Endothelial cell of umbilical vein (primary cell): ENCODE measurements around the gene NDUFS6. TPM values are rescaled to one million over a fixed set of nuclear protein-coding genes. Genes with fewer than 3 reads are reported as not detected.

Experiments used
- BruUV-seq: library from RNA; stranded (reverse); fragments of 400-500 nt; replicated peaks from 2 replicates; lab custom pipeline; 2021; lab: Mats Ljungman, UMichigan
- CTCF ChIA-PET: fragments of 300-600, 350-600 bp; sonication (Branson Sonifier 250); formaldehyde crosslinking; loops from one replicate; lab custom pipeline; 2021; ENCODE audit warnings: antibody characterized with exemption, inconsistent platforms; lab: Charles Lee
- POLR2A ChIA-PET: fragments of 300-600, 350-600 bp; sonication (Branson Sonifier 250); formaldehyde crosslinking; loops from one replicate; lab custom pipeline; 2021; ENCODE audit warnings: antibody characterized with exemption, inconsistent platforms; lab: Charles Lee
- DNase-seq: peaks from one replicate; pipeline ENCODE4 v3.0.0-alpha.2; 2011; ENCODE audit warnings: low read depth, low spot score
- FAIRE-seq: peaks from 2 replicates; lab custom pipeline; 2011; peaks lifted over from hg19 to GRCh38; lab: Jason Lieb, UNC
- H2AFZ ChIP-seq: 2 replicates; pipeline ENCODE4 v1.6.0; 2012; ENCODE audit warnings: low read depth, low read length, control low read depth, inconsistent platforms
- H3K27ac ChIP-seq: 2 replicates; pipeline ENCODE4 v1.5.1; 2011; ENCODE audit warnings: low read depth, mild to moderate bottlenecking, control low read depth, low read length, moderate library complexity; ENCODE audit not compliant: insufficient read depth
- H3K27me3 ChIP-seq, 2 experiments: 2 replicates each; pipeline versions ENCODE4 v1.6.0 to v1.6.1; 2011; ENCODE audit warnings: low read length in 2 of 2, mixed read lengths in 1 of 2; ENCODE audit not compliant: control insufficient read depth in 2 of 2, insufficient read depth in 2 of 2
- H3K36me3 ChIP-seq, 2 experiments: 2 replicates in 1 of 2; 3 replicates in 1 of 2; pipeline ENCODE4 v1.5.1; 2011; ENCODE audit warnings: low read length in 2 of 2, mild to moderate bottlenecking in 1 of 2, moderate library complexity in 1 of 2; ENCODE audit not compliant: control insufficient read depth in 2 of 2, insufficient read depth in 2 of 2; ENCODE audit errors: extremely low read depth in 1 of 2
- H3K4me1 ChIP-seq: 3 replicates; pipeline ENCODE4 v1.5.1; 2011; ENCODE audit warnings: mild to moderate bottlenecking, low read length; ENCODE audit not compliant: control insufficient read depth, insufficient read depth; ENCODE audit errors: extremely low read depth
- H3K4me2 ChIP-seq: 2 replicates; pipeline ENCODE4 v1.6.1; 2011; ENCODE audit warnings: low read length, control low read depth, mixed read lengths; ENCODE audit not compliant: insufficient read depth
- H3K4me3 ChIP-seq, 3 experiments: fragments of 200-600 bp in 1 of 3; sonication (generic), shearing (Covaris generic) in 1 of 3; replicated peaks in 1 of 3; 2 replicates each; pipeline ENCODE4 v1.5.1; 2011 to 2016; ENCODE audit warnings: control low read depth in 3 of 3, low read length in 3 of 3, mild to moderate bottlenecking in 2 of 3, inconsistent platforms in 1 of 3, low read depth in 1 of 3, moderate library complexity in 1 of 3; ENCODE audit not compliant: insufficient read depth in 1 of 3
- H3K79me2 ChIP-seq: 2 replicates; pipeline ENCODE4 v1.6.0; 2012; ENCODE audit warnings: low read length, inconsistent platforms; ENCODE audit not compliant: control insufficient read depth, insufficient read depth
- H3K9ac ChIP-seq: replicated peaks from 2 replicates; pipeline ENCODE3; 2011; ENCODE audit warnings: low read length, control low read depth; ENCODE audit not compliant: insufficient read depth; ENCODE audit errors: extremely low read depth
- H3K9me1 ChIP-seq: replicated peaks from 3 replicates; pipeline ENCODE4 v1.6.0; 2011; ENCODE audit warnings: mild to moderate bottlenecking, low read length; ENCODE audit not compliant: control insufficient read depth, insufficient read depth; ENCODE audit errors: extremely low read depth
- H3K9me3 ChIP-seq: replicated peaks from 2 replicates; pipeline ENCODE4 v1.5.1; 2012; ENCODE audit warnings: low read length, inconsistent platforms; ENCODE audit not compliant: control insufficient read depth, insufficient read depth
- H4K20me1 ChIP-seq: replicated peaks from 2 replicates; pipeline ENCODE3; 2011; ENCODE audit warnings: mild to moderate bottlenecking, low read length; ENCODE audit not compliant: control insufficient read depth, insufficient read depth; ENCODE audit errors: extremely low read depth
- EZH2 ChIP-seq: IDR thresholded peaks from 2 replicates; pipeline ENCODE4 v1.6.1; 2012; ENCODE audit warnings: borderline replicate concordance, low read depth, mild to moderate bottlenecking, moderate library complexity, low read length, inconsistent platforms; ENCODE audit not compliant: severe bottlenecking
- FOS ChIP-seq: IDR thresholded peaks from 2 replicates; pipeline ENCODE4 v1.6.1; 2011; ENCODE audit warnings: mild to moderate bottlenecking, low read length, moderate library complexity, borderline replicate concordance; ENCODE audit not compliant: insufficient read depth
- GATA2 ChIP-seq: IDR thresholded peaks from 2 replicates; pipeline ENCODE4 v1.7.0; 2011; ENCODE audit warnings: low read depth, mild to moderate bottlenecking, moderate library complexity, mixed read lengths, low read length; ENCODE audit not compliant: insufficient read length, insufficient read depth
- JUN ChIP-seq: IDR thresholded peaks from 2 replicates; pipeline ENCODE4 v1.6.1; 2011; ENCODE audit warnings: borderline replicate concordance, low read depth; ENCODE audit not compliant: insufficient read length, insufficient read depth
- MYC ChIP-seq: IDR thresholded peaks from one replicate; pipeline ENCODE4 v1.6.1; 2011; ENCODE audit warnings: mild to moderate bottlenecking, low read depth, low read length
- POLR2A ChIP-seq: IDR thresholded peaks from 2 replicates; pipeline ENCODE4 v1.6.1; 2012; ENCODE audit warnings: low read depth, mild to moderate bottlenecking, control low read depth, low read length
- POLR2AphosphoS5 ChIP-seq: IDR thresholded peaks from 2 replicates; pipeline ENCODE4 v1.6.1; 2012; ENCODE audit warnings: low read depth, mild to moderate bottlenecking, control low read depth, low read length, moderate library complexity; ENCODE audit not compliant: insufficient read depth
- dilution Hi-C: fragments of 300-500 bp; cut with MboI; formaldehyde crosslinking; loops from one replicate; pipeline ENCODE4 v1.15.0; 2019; ENCODE audit warnings: low sequenced_read_pairs; ENCODE audit not compliant: extremely low pct_ligation_motif_present
- intact Hi-C: fragments of 100-400 bp; cut with micrococcal nuclease; formaldehyde crosslinking; loops from one replicate; pipeline ENCODE4 v1.10.0; 2022
- polyA plus RNA-seq, 4 experiments: library from polyadenylated mRNA; depleted of rRNA in 3 of 4; stranded (reverse) in 3 of 4; unstranded in 1 of 4; fragments of >200 nt; gene quantifications; 2 replicates each; pipeline versions ENCODE4 v1.2.1 to v1.2.3, GENCODE V29; 2011 to 2012; ENCODE audit warnings: missing spikeins in 1 of 4
- total RNA-seq: library from RNA; stranded (reverse); gene quantifications from 2 replicates; pipeline ENCODE4 v1.2.3, GENCODE V29; 2021
- TF ChIP-seq, protein P1 (sequence below), 2 donors: IDR thresholded peaks; 1 replicate in 1 of 2; 2 replicates in 1 of 2; pipeline ENCODE4 v1.5.1; 2011; ENCODE audit warnings: low read length in 2 of 2, mild to moderate bottlenecking in 2 of 2, moderate library complexity in 2 of 2, control low read depth in 1 of 2, inconsistent platforms in 1 of 2, low read depth in 1 of 2; ENCODE audit not compliant: insufficient read depth in 1 of 2; ENCODE audit errors: extremely low read depth in 1 of 2
- TF ChIP-seq, protein P2 (sequence below): IDR thresholded peaks from 2 replicates; pipeline ENCODE4 v1.6.1; 2011; ENCODE audit not compliant: insufficient read depth, insufficient read length

NDUFS6 gene
- total and polyA plus RNA-seq, 2 donors (not counting 3 experiments of a cell fraction or from before 2014, with no cell fraction given): 42.5 to 127 TPM

DNA sequence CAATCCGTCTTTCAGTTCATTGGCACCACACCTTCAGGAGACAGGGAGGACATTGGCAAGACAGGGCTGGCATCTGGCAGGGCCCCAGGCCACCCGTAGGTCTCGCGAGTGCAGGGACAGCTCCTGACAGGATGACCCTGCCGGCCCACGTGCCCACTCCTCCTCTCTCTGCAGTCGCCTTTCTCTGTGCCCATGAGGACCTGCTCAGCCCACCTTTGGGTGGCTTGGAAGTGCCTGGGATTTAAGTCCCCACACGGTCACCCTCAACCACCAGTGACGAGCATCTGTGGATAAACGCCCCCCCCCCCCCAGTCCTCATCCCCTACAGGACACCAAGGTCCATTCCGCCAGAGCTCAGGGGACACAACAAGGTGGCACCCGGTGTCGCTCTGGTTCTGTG is 5.7 kb upstream of the NDUFS6 start:
- H3K4me2 ChIP-seq: no peak overlapping the region
- dilution Hi-C loops: no loop called here
- peaks cover 4 to 14% of the 10 kb centered on the region in 2 experiments for H3K36me3 ChIP-seq
- H2AFZ ChIP-seq: no peak overlapping the region
- H3K27ac ChIP-seq: no peak overlapping the region
- no peaks in the 10 kb centered on the region for H3K27me3 ChIP-seq
- H3K4me3 ChIP-seq: no peak overlapping the region
- no peaks in the 10 kb centered on the region for H4K20me1 ChIP-seq
- H3K9me3 ChIP-seq: no peaks in the 10 kb centered on the region
- CTCF ChIA-PET: no interaction called here
- peaks cover 30% of the 10 kb centered on the region for H3K79me2 ChIP-seq
- no peaks in the 10 kb centered on the region for H3K9me1 ChIP-seq
- BruUV-seq: no TSS peak
- POLR2A ChIA-PET: no interaction called here
- peaks cover 35% of the 10 kb centered on the region for H3K4me1 ChIP-seq
- DNase-seq (no peak), FAIRE-seq (no peak)
- H3K9ac ChIP-seq: no peak overlapping the region
- intact Hi-C loops: no loop called here
- TF ChIP-seq, protein P1, sequence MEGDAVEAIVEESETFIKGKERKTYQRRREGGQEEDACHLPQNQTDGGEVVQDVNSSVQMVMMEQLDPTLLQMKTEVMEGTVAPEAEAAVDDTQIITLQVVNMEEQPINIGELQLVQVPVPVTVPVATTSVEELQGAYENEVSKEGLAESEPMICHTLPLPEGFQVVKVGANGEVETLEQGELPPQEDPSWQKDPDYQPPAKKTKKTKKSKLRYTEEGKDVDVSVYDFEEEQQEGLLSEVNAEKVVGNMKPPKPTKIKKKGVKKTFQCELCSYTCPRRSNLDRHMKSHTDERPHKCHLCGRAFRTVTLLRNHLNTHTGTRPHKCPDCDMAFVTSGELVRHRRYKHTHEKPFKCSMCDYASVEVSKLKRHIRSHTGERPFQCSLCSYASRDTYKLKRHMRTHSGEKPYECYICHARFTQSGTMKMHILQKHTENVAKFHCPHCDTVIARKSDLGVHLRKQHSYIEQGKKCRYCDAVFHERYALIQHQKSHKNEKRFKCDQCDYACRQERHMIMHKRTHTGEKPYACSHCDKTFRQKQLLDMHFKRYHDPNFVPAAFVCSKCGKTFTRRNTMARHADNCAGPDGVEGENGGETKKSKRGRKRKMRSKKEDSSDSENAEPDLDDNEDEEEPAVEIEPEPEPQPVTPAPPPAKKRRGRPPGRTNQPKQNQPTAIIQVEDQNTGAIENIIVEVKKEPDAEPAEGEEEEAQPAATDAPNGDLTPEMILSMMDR (IDR thresholded peaks at IDR 0.05; ENCODE audit: extremely low read depth in 1 of 2, insufficient read depth in 1 of 2, low read depth in 1 of 2, low read length in 2 of 2): no peak
- no peak for TF ChIP-seq EZH2
- TF ChIP-seq, protein P2, sequence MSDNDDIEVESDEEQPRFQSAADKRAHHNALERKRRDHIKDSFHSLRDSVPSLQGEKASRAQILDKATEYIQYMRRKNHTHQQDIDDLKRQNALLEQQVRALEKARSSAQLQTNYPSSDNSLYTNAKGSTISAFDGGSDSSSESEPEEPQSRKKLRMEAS: no peak
- TF ChIP-seq FOS: no peak
- TF ChIP-seq MYC: no peak
- TF ChIP-seq GATA2: no peak
- TF ChIP-seq POLR2AphosphoS5: no peak
- TF ChIP-seq JUN: no peak
- TF ChIP-seq POLR2A: no peak
